COR-L47 (cell line): ENCODE measurements around the gene MIEF1.

Source experiments
- DNase-seq: peaks from one replicate; lab custom pipeline; 2025; lab: John Stamatoyannopoulos, UW

MIEF1 gene

DNA sequence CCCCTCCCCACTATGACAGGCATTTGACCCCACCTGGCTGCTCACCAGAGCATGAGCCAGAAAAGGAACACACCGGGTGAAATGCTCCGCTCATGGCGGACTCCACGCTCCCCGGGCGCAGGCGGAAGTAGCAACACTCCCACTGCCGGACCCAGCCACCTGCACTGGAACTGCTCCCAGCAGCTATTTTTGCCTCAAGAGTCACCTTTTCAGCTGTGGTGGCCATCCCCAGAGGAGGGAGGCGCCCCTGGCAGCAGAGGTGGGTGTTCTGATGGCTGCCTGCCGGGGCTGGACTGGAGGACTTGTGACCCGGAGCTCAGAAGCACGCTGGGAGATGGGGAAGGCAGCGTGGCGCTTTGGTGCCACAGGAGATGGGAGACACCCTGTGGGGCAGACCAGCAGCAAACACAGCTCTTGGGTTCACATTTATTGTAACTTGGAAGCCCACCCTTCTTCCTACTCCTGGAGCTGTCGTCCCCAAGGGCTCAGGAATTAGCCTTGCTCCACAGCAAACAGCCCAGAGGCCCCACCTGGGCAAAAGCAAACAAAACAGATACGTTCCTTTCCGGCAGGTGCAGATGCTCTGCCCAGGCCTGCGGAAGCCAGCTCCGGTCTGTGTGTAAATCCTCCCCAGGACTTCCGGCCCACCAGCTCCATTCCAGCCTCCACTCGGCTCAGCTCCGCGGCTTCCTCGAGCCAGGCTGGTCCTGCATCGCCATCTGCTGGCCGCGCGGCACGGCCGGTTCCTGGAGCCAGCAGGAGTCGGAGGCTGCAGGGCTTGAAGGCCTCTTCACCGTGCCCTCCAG is 26.8 kb downstream of the MIEF1 start:
- peak; percentile 96 for DNase-seq

DNA sequence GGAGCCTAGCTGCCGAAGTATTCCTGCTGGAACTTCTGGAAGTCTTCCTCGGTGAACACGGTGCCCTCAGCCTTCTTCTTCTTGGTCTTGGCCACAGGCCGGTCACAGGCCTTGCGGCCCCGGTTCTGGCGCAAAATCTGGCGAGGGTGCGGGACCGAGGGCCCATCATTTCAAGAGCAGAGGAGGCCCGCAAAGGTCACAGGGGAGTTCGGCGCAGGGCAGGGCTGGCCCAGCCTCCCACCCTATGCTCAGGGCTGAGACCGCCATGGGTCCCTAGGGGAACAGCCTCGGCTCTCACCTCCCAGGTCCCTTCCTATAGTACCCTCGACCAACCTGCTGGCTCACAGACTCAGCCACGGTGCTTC is 27.4 kb downstream of the MIEF1 start:
- DNase-seq, result no peak

- DNase-seq, result no peak
These were observed 28.0 kb downstream of the MIEF1 start for GRCh38 chr22:39530116-39530515.

DNA sequence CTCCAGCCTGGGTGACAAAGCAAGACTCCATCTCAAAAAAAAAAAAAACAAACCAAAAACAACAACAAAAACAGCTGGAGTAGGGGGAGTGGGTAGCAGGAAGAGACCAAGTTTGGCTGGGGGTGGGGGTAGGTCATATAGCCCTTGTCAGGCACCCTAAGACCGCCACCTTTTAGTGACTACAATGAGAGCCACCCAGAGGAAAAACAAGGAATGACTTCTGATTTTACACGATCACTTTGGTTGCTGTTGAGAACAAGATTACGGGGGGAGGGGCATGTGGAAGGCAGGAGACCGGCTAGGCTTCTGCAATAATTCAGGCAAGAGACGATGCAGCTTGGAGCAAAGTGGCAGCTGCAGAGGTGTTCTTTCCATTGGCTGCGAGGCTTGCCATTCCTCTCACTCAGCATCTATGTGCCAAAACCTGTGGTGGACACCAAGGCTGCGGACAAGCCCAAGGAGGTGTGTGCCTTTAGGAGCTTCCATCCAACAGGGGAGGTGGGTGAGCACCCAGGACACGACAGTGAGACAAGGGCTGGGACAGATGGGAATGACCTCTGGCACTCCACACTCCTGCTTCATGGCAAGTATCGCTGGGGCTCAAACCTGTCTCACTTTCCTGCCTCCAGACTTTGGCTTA is 28.7 kb downstream of the MIEF1 start:
- DNase-seq, result peak; percentile 55

DNA sequence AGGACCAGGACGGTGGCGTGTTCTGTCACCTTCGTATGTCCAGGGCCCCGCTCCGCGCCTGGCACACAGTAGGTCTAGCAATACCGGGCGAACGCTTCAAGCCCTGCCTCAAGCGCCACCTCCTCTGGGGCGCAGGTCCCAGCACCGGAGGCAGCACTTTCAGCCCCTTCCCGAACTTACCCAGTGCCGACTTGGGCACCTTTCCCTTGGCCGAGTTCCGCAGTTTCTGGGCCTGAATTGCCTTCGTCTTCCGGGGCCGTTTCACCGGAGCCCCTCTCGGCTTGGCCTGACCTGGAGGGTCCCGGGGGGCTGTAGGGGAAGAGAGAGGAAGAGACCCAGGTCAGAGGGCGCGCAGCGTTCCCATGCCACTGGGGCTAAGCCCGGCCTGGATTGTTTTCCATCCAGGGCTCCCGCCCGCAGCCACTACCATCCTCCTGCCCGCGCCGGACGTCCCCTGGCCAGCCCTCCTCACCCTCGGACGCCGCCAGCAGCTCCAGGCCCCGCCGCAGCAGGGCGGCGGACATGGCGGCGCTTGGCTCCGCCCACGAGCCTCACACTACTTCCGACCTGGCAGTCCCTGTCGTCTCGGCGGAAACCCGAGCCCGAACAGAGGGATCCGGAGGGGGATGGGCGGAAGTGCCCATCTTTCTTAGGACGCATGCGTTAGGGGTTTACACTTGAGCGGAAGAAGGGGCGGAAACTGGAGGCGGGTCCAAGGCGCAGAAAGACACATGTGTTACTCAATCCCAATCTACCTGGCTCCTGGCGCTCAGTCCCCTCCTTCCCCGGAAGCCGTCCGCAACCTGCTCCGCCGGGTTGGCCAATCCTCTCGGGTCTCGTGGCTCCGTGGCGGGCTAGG is 30.4 kb downstream of the MIEF1 start, which contains the start of gene RPS19BP1:
RPS19BP1 (minus strand) TSS at position 534 of the 859 bp plus-strand sequence; CDS start at position 524, 10 bp downstream.
- peak; percentile 100 for DNase-seq

- DNase-seq, result no peak
These were observed 32.0 kb downstream of the MIEF1 start for GRCh38 chr22:39534092-39534506.

- DNase-seq, result peak; percentile 75
These were observed 32.7 kb downstream of the MIEF1 start for GRCh38 chr22:39534591-39535356.

DNA sequence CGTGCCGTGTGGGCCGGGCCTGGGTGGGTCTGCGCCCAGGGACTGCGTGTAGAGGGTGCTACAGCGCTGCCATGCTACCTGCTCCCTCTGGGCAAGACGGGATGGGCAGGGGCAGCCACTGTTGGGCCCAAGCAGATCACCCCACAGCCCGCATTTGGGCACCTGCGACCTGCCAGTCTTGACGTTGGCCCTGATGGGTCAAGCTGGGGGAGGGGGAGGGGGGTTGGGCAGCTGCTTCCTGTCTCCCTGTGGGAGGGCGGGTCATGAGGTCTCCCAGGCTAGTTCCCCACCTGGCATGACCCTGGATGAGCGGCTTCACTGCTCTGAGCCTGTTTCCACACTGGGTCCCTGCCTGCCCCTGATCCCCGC is 33.3 kb downstream of the MIEF1 start:
- DNase-seq, result no peak

DNA sequence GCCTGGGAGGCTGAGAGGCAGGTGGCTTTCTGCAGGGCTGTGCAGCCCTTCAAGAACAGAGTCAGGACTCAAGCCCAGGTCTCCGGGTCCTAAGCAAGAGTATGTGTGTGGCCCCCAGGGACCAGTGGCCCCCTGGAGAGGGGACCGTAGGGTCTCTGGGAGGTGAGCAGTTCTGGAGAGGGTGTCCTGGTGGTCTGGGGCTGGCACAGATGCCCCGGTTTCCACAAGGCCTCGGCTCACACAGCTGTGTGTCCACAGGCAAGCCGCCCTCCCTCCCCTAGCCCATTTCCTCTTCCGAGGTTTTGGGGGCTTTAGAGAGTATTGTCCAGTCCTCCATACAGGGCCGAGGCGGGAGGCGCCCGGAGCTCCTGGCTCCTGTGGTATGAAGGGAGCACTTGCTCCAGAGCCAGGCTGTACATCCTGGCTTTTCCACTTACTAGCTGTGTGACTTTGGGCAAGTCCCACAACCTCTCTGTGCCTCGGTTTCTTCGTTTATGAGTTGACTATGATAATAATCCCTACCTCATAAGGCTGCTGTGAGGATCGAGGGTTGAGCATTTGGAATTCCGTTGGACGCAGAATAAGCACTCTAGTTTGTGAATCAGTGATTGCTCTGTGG is 33.9 kb downstream of the MIEF1 start:
- DNase-seq, result no peak

GRCh38 chr22:39536711-39537110 is 34.6 kb downstream of the MIEF1 start:
- no peak for DNase-seq

DNA sequence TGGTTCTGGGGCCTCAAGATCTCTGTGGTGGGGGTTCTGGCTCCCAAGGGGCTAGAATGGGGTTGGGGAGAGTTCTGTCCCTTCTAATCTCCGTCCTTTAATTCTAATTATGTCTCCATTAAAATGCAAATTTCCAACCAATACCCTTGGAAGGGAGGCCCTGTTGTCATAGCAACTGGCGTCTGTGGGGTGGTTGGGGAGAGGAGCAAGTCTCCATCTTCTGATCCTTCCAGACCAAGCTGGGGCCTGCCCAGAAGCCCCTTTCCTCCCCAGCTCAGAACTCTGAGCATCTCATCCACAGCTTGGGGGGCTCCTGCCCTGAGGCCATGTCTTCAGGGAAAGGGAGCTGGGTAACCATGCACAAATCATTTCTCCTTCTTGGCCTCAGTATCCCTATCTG is 35.9 kb downstream of the MIEF1 start:
- no peak for DNase-seq

- no peak for DNase-seq
These were observed 41.0 kb downstream of the MIEF1 start for GRCh38 chr22:39543095-39543494.

- DNase-seq, result no peak
These were observed 43.6 kb downstream of the MIEF1 start for GRCh38 chr22:39545386-39546365.

- peak; percentile 41 for DNase-seq
These were observed 44.9 kb downstream of the MIEF1 start for GRCh38 chr22:39546889-39547586.

DNA sequence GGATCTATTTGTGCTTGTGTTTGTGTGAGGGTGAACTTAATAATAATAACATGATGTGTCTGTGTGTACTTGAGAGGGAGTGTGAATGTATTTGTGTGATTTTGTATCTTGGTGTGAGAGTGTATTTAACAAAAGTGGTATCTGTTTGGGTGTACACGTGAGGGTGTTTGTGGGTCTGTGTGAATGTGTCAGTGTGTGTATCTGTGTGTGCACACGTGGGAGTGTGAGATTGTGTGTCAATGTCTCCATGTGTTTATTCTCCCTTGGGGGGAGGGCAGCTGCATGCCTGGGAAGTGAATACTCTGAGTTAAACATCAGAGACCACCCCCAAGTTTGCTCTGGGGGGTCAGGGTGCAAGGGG is 45.5 kb downstream of the MIEF1 start:
- DNase-seq, result no peak

- DNase-seq, result no peak
These were observed 51.3 kb downstream of the MIEF1 start for GRCh38 chr22:39553429-39553828.

- no peak for DNase-seq
These were observed 52.1 kb downstream of the MIEF1 start for GRCh38 chr22:39554151-39554550.

DNA sequence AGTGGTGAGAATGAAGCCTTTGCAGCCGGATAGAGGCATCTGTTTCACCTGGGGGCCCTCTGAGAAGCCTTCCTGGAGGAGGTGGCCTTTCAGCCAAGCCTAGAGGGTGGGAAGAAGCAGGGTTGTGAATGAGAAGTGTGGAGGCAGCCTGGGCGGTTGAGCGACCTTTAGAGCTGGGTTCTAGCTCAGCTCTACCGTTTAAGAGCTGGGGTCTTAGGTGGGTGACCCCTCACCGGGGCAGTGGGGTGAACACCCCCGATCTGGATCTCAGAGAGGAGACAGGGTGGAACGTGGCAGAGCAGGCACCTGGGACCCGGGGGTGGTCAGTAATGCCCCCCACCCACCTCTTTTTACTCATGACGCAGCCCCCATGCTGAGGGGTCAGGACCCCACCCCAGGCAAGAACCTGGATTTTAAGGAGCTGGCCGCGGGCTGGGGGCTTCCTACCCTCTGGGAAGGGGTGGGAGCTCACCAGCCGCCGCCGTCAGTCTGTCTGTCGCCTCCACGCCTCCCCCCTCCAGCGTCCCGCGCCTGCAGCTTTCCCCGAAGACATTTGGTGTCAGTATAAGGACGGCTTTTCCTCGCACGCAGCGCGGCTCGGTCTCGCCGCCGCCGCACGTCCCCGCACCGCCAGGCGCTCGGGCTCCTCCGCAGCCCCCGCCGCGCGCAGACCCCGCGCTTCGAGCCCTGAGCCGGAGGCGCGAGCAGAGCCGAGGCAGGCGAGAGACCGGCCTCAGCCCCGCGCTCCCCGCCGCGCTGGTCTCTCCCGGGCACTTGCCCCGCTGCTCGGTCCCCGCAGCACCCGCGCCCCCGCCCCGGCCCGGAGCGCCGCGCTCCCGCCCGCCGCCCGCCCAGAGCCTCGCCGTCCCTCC is 55.1 kb downstream of the MIEF1 start:
- DNase-seq, result peak; percentile 49
